Measurements from ENCODE around the gene GNAQ. TPM values are rescaled to one million over a fixed set of nuclear protein-coding genes. Genes with fewer than 3 reads are reported as not detected.

Gene GNAQ
- total and polyA plus RNA-seq, 2 experiments from 2014 or later, result 21.1 to 43.1 TPM

DNA sequence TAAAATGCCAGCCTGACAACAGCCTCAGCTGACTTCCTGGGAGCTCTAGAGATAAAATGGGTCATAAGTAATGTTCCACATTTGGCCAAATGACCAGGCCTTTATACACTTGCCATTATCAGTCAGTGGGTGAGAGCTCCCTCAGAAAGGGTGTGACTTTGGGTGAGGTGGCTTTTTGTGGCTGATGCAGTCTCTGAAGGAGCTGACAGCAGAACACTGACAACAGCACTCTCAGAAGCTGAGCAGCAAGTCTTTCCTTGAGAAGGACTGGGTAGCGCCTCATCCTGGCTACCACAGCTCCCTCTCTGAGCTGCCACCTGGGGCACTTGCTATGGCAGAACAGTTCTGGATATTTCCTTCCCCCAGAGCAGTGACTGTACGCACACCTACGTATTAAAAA, 22.0 kb upstream of the GNAQ start (continued):
- TF ChIP-seq ZNF331 (CRISPR knock-in tag; IDR thresholded peaks at IDR 0.05; ENCODE audit: low read depth) (no peak), NANOG (IDR thresholded peaks at IDR 0.05; ENCODE audit: borderline replicate concordance) (no peak), STAT1 (IDR thresholded peaks at IDR 0.05; ENCODE audit: unreplicated experiment) (no peak), EZH2phosphoT487 (IDR thresholded peaks at IDR 0.05; ENCODE audit: unreplicated experiment) (no peak), ZNF114 (CRISPR knock-in tag; IDR thresholded peaks at IDR 0.05) (no peak), CREB1 (CRISPR knock-in tag; IDR thresholded peaks at IDR 0.05; ENCODE audit: low read depth) (no peak), JUNB (IDR thresholded peaks at IDR 0.05; ENCODE audit: unreplicated experiment) (no peak), EZH2 (IDR thresholded peaks at IDR 0.05; ENCODE audit: low read depth, unreplicated experiment) (no peak), POLR2AphosphoS5 (IDR thresholded peaks at IDR 0.05; ENCODE audit: low read depth) (no peak)
- TF ChIP-seq, protein P1, sequence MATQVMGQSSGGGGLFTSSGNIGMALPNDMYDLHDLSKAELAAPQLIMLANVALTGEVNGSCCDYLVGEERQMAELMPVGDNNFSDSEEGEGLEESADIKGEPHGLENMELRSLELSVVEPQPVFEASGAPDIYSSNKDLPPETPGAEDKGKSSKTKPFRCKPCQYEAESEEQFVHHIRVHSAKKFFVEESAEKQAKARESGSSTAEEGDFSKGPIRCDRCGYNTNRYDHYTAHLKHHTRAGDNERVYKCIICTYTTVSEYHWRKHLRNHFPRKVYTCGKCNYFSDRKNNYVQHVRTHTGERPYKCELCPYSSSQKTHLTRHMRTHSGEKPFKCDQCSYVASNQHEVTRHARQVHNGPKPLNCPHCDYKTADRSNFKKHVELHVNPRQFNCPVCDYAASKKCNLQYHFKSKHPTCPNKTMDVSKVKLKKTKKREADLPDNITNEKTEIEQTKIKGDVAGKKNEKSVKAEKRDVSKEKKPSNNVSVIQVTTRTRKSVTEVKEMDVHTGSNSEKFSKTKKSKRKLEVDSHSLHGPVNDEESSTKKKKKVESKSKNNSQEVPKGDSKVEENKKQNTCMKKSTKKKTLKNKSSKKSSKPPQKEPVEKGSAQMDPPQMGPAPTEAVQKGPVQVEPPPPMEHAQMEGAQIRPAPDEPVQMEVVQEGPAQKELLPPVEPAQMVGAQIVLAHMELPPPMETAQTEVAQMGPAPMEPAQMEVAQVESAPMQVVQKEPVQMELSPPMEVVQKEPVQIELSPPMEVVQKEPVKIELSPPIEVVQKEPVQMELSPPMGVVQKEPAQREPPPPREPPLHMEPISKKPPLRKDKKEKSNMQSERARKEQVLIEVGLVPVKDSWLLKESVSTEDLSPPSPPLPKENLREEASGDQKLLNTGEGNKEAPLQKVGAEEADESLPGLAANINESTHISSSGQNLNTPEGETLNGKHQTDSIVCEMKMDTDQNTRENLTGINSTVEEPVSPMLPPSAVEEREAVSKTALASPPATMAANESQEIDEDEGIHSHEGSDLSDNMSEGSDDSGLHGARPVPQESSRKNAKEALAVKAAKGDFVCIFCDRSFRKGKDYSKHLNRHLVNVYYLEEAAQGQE (IDR thresholded peaks at IDR 0.05; ENCODE audit: unreplicated experiment), result no peak
- TF ChIP-seq, protein P2, sequence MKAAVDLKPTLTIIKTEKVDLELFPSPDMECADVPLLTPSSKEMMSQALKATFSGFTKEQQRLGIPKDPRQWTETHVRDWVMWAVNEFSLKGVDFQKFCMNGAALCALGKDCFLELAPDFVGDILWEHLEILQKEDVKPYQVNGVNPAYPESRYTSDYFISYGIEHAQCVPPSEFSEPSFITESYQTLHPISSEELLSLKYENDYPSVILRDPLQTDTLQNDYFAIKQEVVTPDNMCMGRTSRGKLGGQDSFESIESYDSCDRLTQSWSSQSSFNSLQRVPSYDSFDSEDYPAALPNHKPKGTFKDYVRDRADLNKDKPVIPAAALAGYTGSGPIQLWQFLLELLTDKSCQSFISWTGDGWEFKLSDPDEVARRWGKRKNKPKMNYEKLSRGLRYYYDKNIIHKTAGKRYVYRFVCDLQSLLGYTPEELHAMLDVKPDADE (IDR thresholded peaks at IDR 0.05), result no peak

DNA sequence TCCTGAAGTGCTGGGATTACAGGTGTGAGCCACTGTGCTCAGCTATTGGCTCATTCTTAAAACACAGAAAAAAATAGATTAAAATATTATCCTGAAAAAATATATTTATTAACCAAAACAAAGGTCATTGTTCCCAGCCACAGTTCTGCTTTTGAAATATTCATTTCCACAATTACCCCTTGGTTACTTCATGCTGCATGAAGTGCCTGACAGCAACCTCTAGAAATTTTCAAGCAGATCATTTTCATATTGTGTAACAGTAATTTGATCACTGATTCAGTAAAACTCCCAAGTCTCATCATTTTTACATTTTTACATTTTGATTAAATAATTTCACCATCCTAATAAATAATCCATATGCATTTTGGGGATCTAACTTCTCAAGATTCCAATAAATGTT, 18.8 kb upstream of the GNAQ start:
- Histone ChIP-seq H3K4me1 (ENCODE audit: insufficient read depth) (no peaks in the 10 kb centered on the region), H3K79me2 (replicated peaks; ENCODE audit: insufficient read depth) (no peaks in the 10 kb centered on the region), H3K9me2 (ENCODE audit: insufficient read depth) (no peaks in the 10 kb centered on the region), H3K4me3 (no peak overlapping the region), H3F3A (replicated peaks; ENCODE audit: low read depth) (no peaks in the 10 kb centered on the region), H3K27me3 (ENCODE audit: insufficient read depth) (no peaks in the 10 kb centered on the region), H3K4me2 (no peak overlapping the region), H3K36me3 (ENCODE audit: insufficient read depth) (no peaks in the 10 kb centered on the region), H2AFZ (no peak overlapping the region), H4K20me1 (replicated peaks; ENCODE audit: insufficient read depth) (no peaks in the 10 kb centered on the region; the same call in 1 of the 2 replicates), H3K27ac (ENCODE audit: low read depth) (no peak overlapping the region)
- no peaks in the 10 kb centered on the region; the same call in 2 of the 3 replicates for H3K4me1 Mint-ChIP-seq
- no peak overlapping the region for H3K27ac Mint-ChIP-seq
- DNase-seq (ENCODE audit: low spot score), result no peak
- no peak overlapping the region for H3K4me3 Mint-ChIP-seq
- no peaks in the 10 kb centered on the region; the same call in 1 of the 3 replicates for H3K36me3 Mint-ChIP-seq (ENCODE audit: low read depth)
- H3K27me3 Mint-ChIP-seq (ENCODE audit: insufficient read depth, low read depth, poor library complexity), result peaks cover 2% of the 10 kb centered on the region
- peaks cover 5% of the 10 kb centered on the region; the same call in 1 of the 3 replicates for H3K9me3 Mint-ChIP-seq
- no peak for ATAC-seq
- TF ChIP-seq, protein P2 (IDR thresholded peaks at IDR 0.05), result no peak
- TF ChIP-seq, protein P3, sequence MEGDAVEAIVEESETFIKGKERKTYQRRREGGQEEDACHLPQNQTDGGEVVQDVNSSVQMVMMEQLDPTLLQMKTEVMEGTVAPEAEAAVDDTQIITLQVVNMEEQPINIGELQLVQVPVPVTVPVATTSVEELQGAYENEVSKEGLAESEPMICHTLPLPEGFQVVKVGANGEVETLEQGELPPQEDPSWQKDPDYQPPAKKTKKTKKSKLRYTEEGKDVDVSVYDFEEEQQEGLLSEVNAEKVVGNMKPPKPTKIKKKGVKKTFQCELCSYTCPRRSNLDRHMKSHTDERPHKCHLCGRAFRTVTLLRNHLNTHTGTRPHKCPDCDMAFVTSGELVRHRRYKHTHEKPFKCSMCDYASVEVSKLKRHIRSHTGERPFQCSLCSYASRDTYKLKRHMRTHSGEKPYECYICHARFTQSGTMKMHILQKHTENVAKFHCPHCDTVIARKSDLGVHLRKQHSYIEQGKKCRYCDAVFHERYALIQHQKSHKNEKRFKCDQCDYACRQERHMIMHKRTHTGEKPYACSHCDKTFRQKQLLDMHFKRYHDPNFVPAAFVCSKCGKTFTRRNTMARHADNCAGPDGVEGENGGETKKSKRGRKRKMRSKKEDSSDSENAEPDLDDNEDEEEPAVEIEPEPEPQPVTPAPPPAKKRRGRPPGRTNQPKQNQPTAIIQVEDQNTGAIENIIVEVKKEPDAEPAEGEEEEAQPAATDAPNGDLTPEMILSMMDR (conservative IDR thresholded peaks at IDR 0.05; ENCODE audit: low read depth in 2 of 2), result no peak
- TF ChIP-seq ZNF331 (CRISPR knock-in tag; IDR thresholded peaks at IDR 0.05; ENCODE audit: low read depth) (no peak), STAT1 (IDR thresholded peaks at IDR 0.05; ENCODE audit: unreplicated experiment) (no peak), CREB1 (CRISPR knock-in tag; IDR thresholded peaks at IDR 0.05; ENCODE audit: low read depth) (no peak), EZH2 (IDR thresholded peaks at IDR 0.05; ENCODE audit: low read depth, unreplicated experiment) (no peak), NANOG (IDR thresholded peaks at IDR 0.05; ENCODE audit: borderline replicate concordance) (no peak)
